MM.1S (cell line): ENCODE results near the gene UNC13A.

ENCODE experiments used
- EZH2 ChIP-seq: fragments of 300-600 bp; sonication (generic); optimal IDR thresholded peaks from 2 replicates; pipeline ENCODE3; 2017; ENCODE audit warnings: low read depth, mild to moderate bottlenecking, antibody characterized with exemption, low read length, mixed read lengths
- EZH2phosphoT487 ChIP-seq: fragments of 300-600 bp; sonication (generic); IDR thresholded peaks from 2 replicates; pipeline ENCODE4 v1.6.1; 2018; ENCODE audit warnings: antibody characterized with exemption, low read length
- TF ChIP-seq, protein P1 (sequence below): fragments of 300-600 bp; sonication (generic); IDR thresholded peaks from 2 replicates; pipeline ENCODE4 v1.5.1; 2016; ENCODE audit warnings: antibody characterized with exemption, low read length, mixed read lengths

DNA sequence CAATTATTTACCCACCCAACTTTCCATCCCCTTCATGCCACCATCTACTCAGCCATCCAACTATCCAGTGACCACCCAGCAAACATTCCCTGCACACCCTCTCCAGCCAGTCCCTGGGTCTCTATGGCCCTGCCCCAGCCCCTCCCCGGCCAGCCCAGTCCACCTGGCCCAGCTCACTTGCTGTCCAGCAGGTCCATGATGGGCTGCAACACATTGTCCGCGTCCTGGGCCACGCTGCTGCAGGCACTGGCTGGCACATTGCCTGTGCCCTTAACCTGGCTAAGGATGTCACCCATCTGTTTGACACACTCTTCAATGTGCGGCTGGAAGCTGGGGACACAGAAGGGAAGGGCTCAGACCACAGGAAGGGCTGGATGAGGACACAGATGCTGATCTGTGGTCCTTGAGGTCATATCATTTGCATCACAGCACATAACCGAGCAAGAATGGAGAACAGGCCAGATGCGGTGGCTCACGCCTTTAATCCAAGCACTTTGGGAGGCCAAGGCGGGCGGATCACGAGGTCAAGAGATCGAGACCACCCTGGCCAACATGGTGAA lies 61.6 kb downstream of the UNC13A start:
- TF ChIP-seq, protein P1, sequence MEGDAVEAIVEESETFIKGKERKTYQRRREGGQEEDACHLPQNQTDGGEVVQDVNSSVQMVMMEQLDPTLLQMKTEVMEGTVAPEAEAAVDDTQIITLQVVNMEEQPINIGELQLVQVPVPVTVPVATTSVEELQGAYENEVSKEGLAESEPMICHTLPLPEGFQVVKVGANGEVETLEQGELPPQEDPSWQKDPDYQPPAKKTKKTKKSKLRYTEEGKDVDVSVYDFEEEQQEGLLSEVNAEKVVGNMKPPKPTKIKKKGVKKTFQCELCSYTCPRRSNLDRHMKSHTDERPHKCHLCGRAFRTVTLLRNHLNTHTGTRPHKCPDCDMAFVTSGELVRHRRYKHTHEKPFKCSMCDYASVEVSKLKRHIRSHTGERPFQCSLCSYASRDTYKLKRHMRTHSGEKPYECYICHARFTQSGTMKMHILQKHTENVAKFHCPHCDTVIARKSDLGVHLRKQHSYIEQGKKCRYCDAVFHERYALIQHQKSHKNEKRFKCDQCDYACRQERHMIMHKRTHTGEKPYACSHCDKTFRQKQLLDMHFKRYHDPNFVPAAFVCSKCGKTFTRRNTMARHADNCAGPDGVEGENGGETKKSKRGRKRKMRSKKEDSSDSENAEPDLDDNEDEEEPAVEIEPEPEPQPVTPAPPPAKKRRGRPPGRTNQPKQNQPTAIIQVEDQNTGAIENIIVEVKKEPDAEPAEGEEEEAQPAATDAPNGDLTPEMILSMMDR: no peak
- TF ChIP-seq EZH2 (no peak), EZH2phosphoT487 (no peak)
